Cardiac muscle cell (in vitro differentiated cells and primary cell): Measurements from ENCODE around the gene GIMAP2. TPM values are rescaled to one million over a fixed set of nuclear protein-coding genes. Genes with fewer than 3 reads are reported as not detected.

Experiments
- DNase-seq, 2 donors: peaks; one replicate each; pipeline versions ENCODE4 v3.0.0 to v3.0.0-alpha.2; 2010 to 2017; ENCODE audit warnings: low read depth in 1 of 2, low spot score in 1 of 2
- H3K27ac ChIP-seq: fragments of 200-600 bp; sonication (generic); 2 replicates; pipeline ENCODE4 v1.5.1; 2016
- H3K27me3 ChIP-seq: fragments of 200-600 bp; sonication (generic); 2 replicates; pipeline ENCODE4 v1.6.0; 2016; ENCODE audit warnings: control low read depth
- H3K36me3 ChIP-seq: fragments of 200-600 bp; sonication (generic); 2 replicates; pipeline ENCODE4 v1.5.1; 2016; ENCODE audit warnings: control low read depth
- H3K4me1 ChIP-seq: fragments of 200-600 bp; sonication (generic); 2 replicates; pipeline ENCODE4 v1.8.1; 2017; ENCODE audit warnings: low read depth, mild to moderate bottlenecking, mixed run types
- H3K4me3 ChIP-seq: fragments of 200-600 bp; sonication (generic); 2 replicates; pipeline ENCODE4 v1.5.1; 2016; ENCODE audit warnings: mild to moderate bottlenecking
- H3K9me3 ChIP-seq: fragments of 200-600 bp; sonication (generic); 2 replicates; pipeline ENCODE4 v1.5.1; 2017; ENCODE audit warnings: low read depth, mild to moderate bottlenecking, control low read depth
- polyA plus RNA-seq: library from polyadenylated mRNA; unstranded; fragments of >200 nt; fragmentation: Nextera tagmentation; extraction: Ambion mirVana; gene quantifications from 2 replicates; pipeline ENCODE4 v1.2.1, GENCODE V29; 2016
- total RNA-seq: library from RNA; depleted of rRNA; stranded (reverse); fragments of >200 nt; gene quantifications from 2 replicates; pipeline ENCODE4 v1.2.3, GENCODE V29; 2016
- TF ChIP-seq, protein P1 (sequence below): IDR thresholded peaks from 2 replicates; pipeline ENCODE4 v1.5.1; 2012; ENCODE audit warnings: low read depth, mild to moderate bottlenecking, low read length

Gene GIMAP2
- total and polyA plus RNA-seq, 2 experiments from 2014 or later, result not detected

GRCh38 chr7:150742286-150742968 lies 56.9 kb downstream of the GIMAP2 start:
- TF ChIP-seq, protein P1, sequence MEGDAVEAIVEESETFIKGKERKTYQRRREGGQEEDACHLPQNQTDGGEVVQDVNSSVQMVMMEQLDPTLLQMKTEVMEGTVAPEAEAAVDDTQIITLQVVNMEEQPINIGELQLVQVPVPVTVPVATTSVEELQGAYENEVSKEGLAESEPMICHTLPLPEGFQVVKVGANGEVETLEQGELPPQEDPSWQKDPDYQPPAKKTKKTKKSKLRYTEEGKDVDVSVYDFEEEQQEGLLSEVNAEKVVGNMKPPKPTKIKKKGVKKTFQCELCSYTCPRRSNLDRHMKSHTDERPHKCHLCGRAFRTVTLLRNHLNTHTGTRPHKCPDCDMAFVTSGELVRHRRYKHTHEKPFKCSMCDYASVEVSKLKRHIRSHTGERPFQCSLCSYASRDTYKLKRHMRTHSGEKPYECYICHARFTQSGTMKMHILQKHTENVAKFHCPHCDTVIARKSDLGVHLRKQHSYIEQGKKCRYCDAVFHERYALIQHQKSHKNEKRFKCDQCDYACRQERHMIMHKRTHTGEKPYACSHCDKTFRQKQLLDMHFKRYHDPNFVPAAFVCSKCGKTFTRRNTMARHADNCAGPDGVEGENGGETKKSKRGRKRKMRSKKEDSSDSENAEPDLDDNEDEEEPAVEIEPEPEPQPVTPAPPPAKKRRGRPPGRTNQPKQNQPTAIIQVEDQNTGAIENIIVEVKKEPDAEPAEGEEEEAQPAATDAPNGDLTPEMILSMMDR, result no peak
- Histone ChIP-seq H3K36me3 (no peaks in the 10 kb centered on the region), H3K4me1 (peaks cover 10% of the 10 kb centered on the region), H3K27ac (no peak overlapping the region), H3K4me3 (no peak overlapping the region), H3K27me3 (peaks cover 41% of the 10 kb centered on the region), H3K9me3 (no peaks in the 10 kb centered on the region)
- DNase-seq, result no peak

Other genes with a start within 250 kb of the GIMAP2 start
- gene GIMAP8, start 235.1 kb upstream of the GIMAP2 start, total RNA-seq, result 0.11 and 0.24 TPM in 2 replicates
- gene GIMAP8, start 235.1 kb upstream of the GIMAP2 start, polyA plus RNA-seq, result 0.31 TPM in 1 of 2 replicates, not detected in the other
- gene GIMAP7, start 170.8 kb upstream of the GIMAP2 start, total RNA-seq, result not detected in 2 replicates
- 0.19 TPM in 1 of 2 replicates, not detected in the other for gene GIMAP7, start 170.8 kb upstream of the GIMAP2 start, polyA plus RNA-seq
- 0.24 TPM in 1 of 2 replicates, not detected in the other for gene GIMAP4, start 118.3 kb upstream of the GIMAP2 start, total RNA-seq
- 1.8 TPM in 1 of 2 replicates, not detected in the other for gene GIMAP4, start 118.3 kb upstream of the GIMAP2 start, polyA plus RNA-seq
- 0.04 and 0.09 TPM in 2 replicates for gene GIMAP6, start 53.3 kb upstream of the GIMAP2 start, total RNA-seq
- gene GIMAP6, start 53.3 kb upstream of the GIMAP2 start, polyA plus RNA-seq, result 0.29 TPM in 1 of 2 replicates, not detected in the other
- 0.06 TPM in 1 of 2 replicates, not detected in the other for gene GIMAP1, start 30.9 kb downstream of the GIMAP2 start, total RNA-seq
- gene GIMAP1, start 30.9 kb downstream of the GIMAP2 start, polyA plus RNA-seq, result 0.17 TPM in 1 of 2 replicates, not detected in the other
- gene GIMAP5, start 51.7 kb downstream of the GIMAP2 start, total RNA-seq, result 0.25 and 0.45 TPM in 2 replicates
- 0.22 and 1.3 TPM in 2 replicates for gene GIMAP5, start 51.7 kb downstream of the GIMAP2 start, polyA plus RNA-seq
- 25.6 and 30.6 TPM in 2 replicates for gene TMEM176B, start 114.7 kb downstream of the GIMAP2 start, total RNA-seq
- 37.9 and 41.8 TPM in 2 replicates for gene TMEM176B, start 114.7 kb downstream of the GIMAP2 start, polyA plus RNA-seq
- gene TMEM176A, start 115.1 kb downstream of the GIMAP2 start, total RNA-seq, result 18.2 and 19.1 TPM in 2 replicates
- 32.1 and 35.7 TPM in 2 replicates for gene TMEM176A, start 115.1 kb downstream of the GIMAP2 start, polyA plus RNA-seq
- 0.06 TPM in 1 of 2 replicates, not detected in the other for gene AOC1, start 166.8 kb downstream of the GIMAP2 start, total RNA-seq
- gene AOC1, start 166.8 kb downstream of the GIMAP2 start, polyA plus RNA-seq, result not detected in 2 replicates